ENCODE results near the gene ANO9. TPM values are rescaled to one million over a fixed set of nuclear protein-coding genes. Genes with fewer than 3 reads are reported as not detected.

ANO9 gene
- total RNA-seq (ENCODE audit: insufficient read depth, low replicate concordance): 5.1 TPM

- no peak for DNase-seq (ENCODE audit: low spot score)
Measured at GRCh38 chr11:441418-442274, at the start of gene ANO9. Gene ANO9, minus strand, starts transcription at chr11:442011. Its CDS starts 85 bp downstream, at chr11:441926.

- DNase-seq (ENCODE audit: low spot score): no peak
Measured at GRCh38 chr11:491358-491757, 49.5 kb upstream of the ANO9 start.

- no peak for DNase-seq (ENCODE audit: low spot score)
Measured at GRCh38 chr11:490930-491260, 49.1 kb upstream of the ANO9 start.

- DNase-seq (ENCODE audit: low spot score): no peak
Measured at GRCh38 chr11:490186-490929, 48.5 kb upstream of the ANO9 start.

- DNase-seq (ENCODE audit: low spot score): no peak
Measured at GRCh38 chr11:489610-490185, 47.9 kb upstream of the ANO9 start.

GRCh38 chr11:488992-489391 is 47.2 kb upstream of the ANO9 start:
- DNase-seq (ENCODE audit: low spot score): no peak

- DNase-seq (ENCODE audit: low spot score): no peak
Measured at GRCh38 chr11:488579-488978, 46.8 kb upstream of the ANO9 start.

- DNase-seq (ENCODE audit: low spot score): no peak
Measured at GRCh38 chr11:488062-488461, 46.3 kb upstream of the ANO9 start.

GRCh38 chr11:487571-488021 is 45.8 kb upstream of the ANO9 start:
- DNase-seq (ENCODE audit: low spot score): no peak

GRCh38 chr11:486189-486588 is 44.4 kb upstream of the ANO9 start:
- no peak for DNase-seq (ENCODE audit: low spot score)

- no peak for DNase-seq (ENCODE audit: low spot score)
Measured at GRCh38 chr11:484616-485015, 42.8 kb upstream of the ANO9 start.

- DNase-seq (ENCODE audit: low spot score): no peak
Measured at GRCh38 chr11:479311-479710, 37.5 kb upstream of the ANO9 start.

GRCh38 chr11:477052-477715 is 35.4 kb upstream of the ANO9 start:
- DNase-seq (ENCODE audit: low spot score): no peak

- DNase-seq (ENCODE audit: low spot score): no peak
Measured at GRCh38 chr11:476416-476815, 34.6 kb upstream of the ANO9 start.

- no peak for DNase-seq (ENCODE audit: low spot score)
Measured at GRCh38 chr11:475941-476340, 34.1 kb upstream of the ANO9 start.

- DNase-seq (ENCODE audit: low spot score): no peak
Measured at GRCh38 chr11:474914-475506, 33.2 kb upstream of the ANO9 start.

GRCh38 chr11:473962-474785 is 32.4 kb upstream of the ANO9 start:
- DNase-seq (ENCODE audit: low spot score): no peak

GRCh38 chr11:473415-473814 is 31.6 kb upstream of the ANO9 start:
- DNase-seq (ENCODE audit: low spot score): no peak

GRCh38 chr11:472816-473215 is 31.0 kb upstream of the ANO9 start:
- DNase-seq (ENCODE audit: low spot score): no peak

GRCh38 chr11:472272-472671 is 30.5 kb upstream of the ANO9 start:
- no peak for DNase-seq (ENCODE audit: low spot score)

All from umbilical cord (tissue), 2 donors.